Astrocyte (in vitro differentiated cells and primary cell): ENCODE results near the gene GPHN.

ENCODE experiments used
- CTCF ChIP-seq: IDR thresholded peaks from 2 replicates; pipeline ENCODE4 v1.5.1; 2011; ENCODE audit warnings: low read depth, mild to moderate bottlenecking, inconsistent platforms, low read length, moderate library complexity; ENCODE audit not compliant: insufficient read depth
- EZH2 ChIP-seq: IDR thresholded peaks from 2 replicates; pipeline ENCODE4 v1.6.1; 2012; ENCODE audit warnings: mild to moderate bottlenecking, low read length, inconsistent platforms; ENCODE audit not compliant: insufficient read depth

- TF ChIP-seq CTCF (no peak), EZH2 (no peak)
Observed at GRCh38 chr14:66708267-66708666, 200.3 kb downstream of the GPHN start.
